Nephron (organoid): ENCODE measurements around the gene BACH2.

Source experiments
- H3K27ac Mint-ChIP-seq, 3 experiments: 2 replicates each; pipeline ENCODE4 v1.8.0; 2020; ENCODE audit warnings: mixed read lengths in 3 of 3, mild to moderate bottlenecking in 2 of 3, moderate library complexity in 1 of 3
- H3K27me3 Mint-ChIP-seq: 2 replicates; pipeline ENCODE4 v1.8.0; 2021; ENCODE audit warnings: low read depth, mild to moderate bottlenecking, moderate library complexity, mixed read lengths
- H3K36me3 Mint-ChIP-seq: 2 replicates; pipeline ENCODE4 v1.8.0; 2020; ENCODE audit warnings: low read depth, mixed read lengths
- H3K4me1 Mint-ChIP-seq: 2 replicates; pipeline ENCODE4 v1.8.0; 2020; ENCODE audit warnings: mixed read lengths
- H3K4me3 Mint-ChIP-seq, 3 experiments: 2 replicates each; pipeline ENCODE4 v1.8.0; 2020; ENCODE audit warnings: mild to moderate bottlenecking in 3 of 3, mixed read lengths in 3 of 3, moderate library complexity in 2 of 3
- H3K9me3 Mint-ChIP-seq: 2 replicates; pipeline ENCODE4 v1.8.0; 2020; ENCODE audit warnings: mixed read lengths
- CTCF ChIP-seq, 3 experiments: fragments of 200-600 bp; sonication (generic); IDR thresholded peaks; one replicate each; pipeline ENCODE4 v1.5.0; 2021; ENCODE audit warnings: antibody characterized with exemption in 3 of 3; ENCODE audit not compliant: unreplicated experiment in 3 of 3

Gene BACH2

GRCh38 chr6:90329386-90330077 is 32.9 kb upstream of the BACH2 start:
- Mint-ChIP-seq H3K27me3 (no peaks in the 10 kb centered on the region), H3K4me3 (no peak overlapping the region), H3K27ac (peak overlapping the region; percentile 15 to 50 (median 24)), H3K9me3 (peaks cover 3% of the 10 kb centered on the region), H3K36me3 (peaks cover 3% of the 10 kb centered on the region), H3K4me1 (peaks cover 12% of the 10 kb centered on the region)
- TF ChIP-seq CTCF (IDR thresholded peaks at IDR 0.05; ENCODE audit: unreplicated experiment in 3 of 3): no peak

GRCh38 chr6:90328004-90328403 is 31.4 kb upstream of the BACH2 start:
- Mint-ChIP-seq H3K9me3 (no peaks in the 10 kb centered on the region), H3K27me3 (no peaks in the 10 kb centered on the region), H3K4me3 (no peak overlapping the region), H3K27ac (no peak overlapping the region), H3K4me1 (peaks cover 12% of the 10 kb centered on the region), H3K36me3 (peaks cover 3% of the 10 kb centered on the region)
- no peak for TF ChIP-seq CTCF (IDR thresholded peaks at IDR 0.05; ENCODE audit: unreplicated experiment in 3 of 3)

- no peak overlapping the region for H3K4me3 Mint-ChIP-seq
- no peaks in the 10 kb centered on the region for H3K9me3 Mint-ChIP-seq
- H3K4me1 Mint-ChIP-seq: peaks cover 12% of the 10 kb centered on the region
- no peak overlapping the region for H3K27ac Mint-ChIP-seq
- no peaks in the 10 kb centered on the region for H3K27me3 Mint-ChIP-seq
- no peak for TF ChIP-seq CTCF (IDR thresholded peaks at IDR 0.05; ENCODE audit: unreplicated experiment in 3 of 3)
- no peaks in the 10 kb centered on the region for H3K36me3 Mint-ChIP-seq
Observed at GRCh38 chr6:90326404-90327057, 29.9 kb upstream of the BACH2 start.

- Mint-ChIP-seq H3K36me3 (no peaks in the 10 kb centered on the region), H3K4me3 (no peak overlapping the region), H3K27ac (no peak overlapping the region), H3K4me1 (no peaks in the 10 kb centered on the region), H3K27me3 (no peaks in the 10 kb centered on the region), H3K9me3 (no peaks in the 10 kb centered on the region)
- no peak for TF ChIP-seq CTCF (IDR thresholded peaks at IDR 0.05; ENCODE audit: unreplicated experiment in 3 of 3)
Observed at GRCh38 chr6:90323706-90324105, 27.1 kb upstream of the BACH2 start.

GRCh38 chr6:90322976-90323474 is 26.4 kb upstream of the BACH2 start:
- H3K9me3 Mint-ChIP-seq: no peaks in the 10 kb centered on the region
- H3K36me3 Mint-ChIP-seq: no peaks in the 10 kb centered on the region
- no peak overlapping the region for H3K4me3 Mint-ChIP-seq
- no peak for TF ChIP-seq CTCF (IDR thresholded peaks at IDR 0.05; ENCODE audit: unreplicated experiment in 3 of 3)
- H3K4me1 Mint-ChIP-seq: no peaks in the 10 kb centered on the region
- no peak overlapping the region for H3K27ac Mint-ChIP-seq
- H3K27me3 Mint-ChIP-seq: no peaks in the 10 kb centered on the region
